HG02973 (cell line): Measurements from ENCODE around the gene SNCAIP.
A peak's percentile ranks its signal among the peaks of the same experiment; 100 is the strongest.

Experiments
- ATAC-seq: cut with Tn5 transposase; IDR thresholded peaks from one replicate; pipeline ENCODE4 v1.9.1; 2021; ENCODE audit warnings: moderate library complexity; ENCODE audit not compliant: unreplicated experiment

SNCAIP gene

GRCh38 chr5:122392224-122392623, 80.2 kb downstream of the SNCAIP start:
- no peak for ATAC-seq

- no peak for ATAC-seq
These were observed 80.8 kb downstream of the SNCAIP start for GRCh38 chr5:122392824-122393223.

GRCh38 chr5:122394284-122394930, 82.4 kb downstream of the SNCAIP start:
- ATAC-seq: no peak

- no peak for ATAC-seq
These were observed 86.0 kb downstream of the SNCAIP start for GRCh38 chr5:122398016-122398415.

- no peak for ATAC-seq
These were observed 88.3 kb downstream of the SNCAIP start for GRCh38 chr5:122400341-122400740.

- ATAC-seq: no peak
These were observed 88.9 kb downstream of the SNCAIP start for GRCh38 chr5:122400938-122401337.

GRCh38 chr5:122401976-122402725, 90.1 kb downstream of the SNCAIP start:
- no peak for ATAC-seq

GRCh38 chr5:122402955-122403685, 91.1 kb downstream of the SNCAIP start:
- ATAC-seq: no peak

- no peak for ATAC-seq
These were observed 92.0 kb downstream of the SNCAIP start for GRCh38 chr5:122404018-122404417.

GRCh38 chr5:122404653-122405362, 92.8 kb downstream of the SNCAIP start:
- no peak for ATAC-seq

- ATAC-seq: no peak
These were observed 93.7 kb downstream of the SNCAIP start for GRCh38 chr5:122405751-122406150.

GRCh38 chr5:122406181-122406580, 94.1 kb downstream of the SNCAIP start:
- ATAC-seq: no peak

- no peak for ATAC-seq
These were observed 96.7 kb downstream of the SNCAIP start for GRCh38 chr5:122408592-122409224.

- no peak for ATAC-seq
These were observed 100.9 kb downstream of the SNCAIP start for GRCh38 chr5:122412966-122413365.

- ATAC-seq: no peak
These were observed 101.7 kb downstream of the SNCAIP start for GRCh38 chr5:122413722-122414121.

- peak; percentile 82 for ATAC-seq
These were observed 103.2 kb downstream of the SNCAIP start for GRCh38 chr5:122415030-122415800.

- no peak for ATAC-seq
These were observed 103.7 kb downstream of the SNCAIP start for GRCh38 chr5:122415801-122416120.

- ATAC-seq: no peak
These were observed 107.3 kb downstream of the SNCAIP start for GRCh38 chr5:122419142-122419894.

- ATAC-seq: no peak
These were observed 108.1 kb downstream of the SNCAIP start for GRCh38 chr5:122420091-122420490.
